Vagina (tissue), 2 donors: ENCODE data around the gene UQCRQ.

ENCODE experiments used
- CTCF ChIP-seq, 3 experiments: fragments of 450-650 bp in 2 of 3; fragments of 200-600 bp in 1 of 3; sonication (generic) in 1 of 3; IDR thresholded peaks; one replicate each; pipeline ENCODE4 v1.5.1; 2017 to 2019; ENCODE audit warnings: antibody characterized with exemption in 3 of 3, mild to moderate bottlenecking in 2 of 3, moderate library complexity in 2 of 3
- POLR2AphosphoS5 ChIP-seq, 2 donors: sonication (generic); formaldehyde crosslinking; IDR thresholded peaks; one replicate each; pipeline ENCODE4 v1.9.0; 2017; ENCODE audit warnings: antibody characterized with exemption in 2 of 2, mild to moderate bottlenecking in 2 of 2, low read depth in 1 of 2; ENCODE audit not compliant: insufficient read depth in 1 of 2

- TF ChIP-seq CTCF (IDR thresholded peaks at IDR 0.05) (no peak), POLR2AphosphoS5 (IDR thresholded peaks at IDR 0.05; ENCODE audit: insufficient read depth in 1 of 2, low read depth in 1 of 2) (no peak)
Measured at GRCh38 chr5:132853790-132854189, 12.7 kb upstream of the UQCRQ start.
